Globus pallidus (tissue), 1 donor: ENCODE data around the gene TJP3.

Experiments used
- DNase-seq: peaks from one replicate; pipeline ENCODE4 v3.0.0-alpha.2; 2015; ENCODE audit warnings: low spot score

TJP3 gene

GRCh38 chr19:3716147-3716668 is 8.0 kb downstream of the TJP3 start:
- DNase-seq = no peak

GRCh38 chr19:3719868-3720267 is 11.7 kb downstream of the TJP3 start:
- DNase-seq = no peak

GRCh38 chr19:3720349-3720917 is 12.2 kb downstream of the TJP3 start:
- no peak for DNase-seq

GRCh38 chr19:3721131-3721886 is 13.1 kb downstream of the TJP3 start:
- no peak for DNase-seq

GRCh38 chr19:3721887-3722442 is 13.8 kb downstream of the TJP3 start:
- no peak for DNase-seq

GRCh38 chr19:3722443-3723109 is 14.4 kb downstream of the TJP3 start:
- DNase-seq = no peak

GRCh38 chr19:3723110-3723488 is 14.9 kb downstream of the TJP3 start:
- DNase-seq = no peak

- no peak for DNase-seq
Measured at GRCh38 chr19:3723883-3724282, 15.7 kb downstream of the TJP3 start.

GRCh38 chr19:3725121-3725520 is 16.9 kb downstream of the TJP3 start:
- DNase-seq = no peak

- DNase-seq = no peak
Measured at GRCh38 chr19:3725640-3726310, 17.6 kb downstream of the TJP3 start.

GRCh38 chr19:3730457-3730958 is 22.3 kb downstream of the TJP3 start:
- DNase-seq = no peak

GRCh38 chr19:3732108-3732507 is 23.9 kb downstream of the TJP3 start:
- DNase-seq = no peak

GRCh38 chr19:3733549-3734309 is 25.5 kb downstream of the TJP3 start:
- no peak for DNase-seq

GRCh38 chr19:3734310-3734600 is 26.1 kb downstream of the TJP3 start:
- no peak for DNase-seq

- DNase-seq = no peak
Measured at GRCh38 chr19:3736106-3736724, 28.0 kb downstream of the TJP3 start.

GRCh38 chr19:3737487-3738205 is 29.5 kb downstream of the TJP3 start:
- DNase-seq = no peak

GRCh38 chr19:3738477-3739220 is 30.5 kb downstream of the TJP3 start:
- no peak for DNase-seq

- no peak for DNase-seq
Measured at GRCh38 chr19:3740431-3740830, 32.2 kb downstream of the TJP3 start.

GRCh38 chr19:3743486-3743885 is 35.3 kb downstream of the TJP3 start:
- no peak for DNase-seq
